ENCODE data around the gene ATG3. TPM values are rescaled to one million over a fixed set of nuclear protein-coding genes. Genes with fewer than 3 reads are reported as not detected.
A peak's percentile ranks its signal among the peaks of the same experiment; 100 is the strongest.

ATG3 gene
- total and polyA plus RNA-seq, 2 experiments from 2014 or later, result 68.1 to 93.9 TPM

DNA sequence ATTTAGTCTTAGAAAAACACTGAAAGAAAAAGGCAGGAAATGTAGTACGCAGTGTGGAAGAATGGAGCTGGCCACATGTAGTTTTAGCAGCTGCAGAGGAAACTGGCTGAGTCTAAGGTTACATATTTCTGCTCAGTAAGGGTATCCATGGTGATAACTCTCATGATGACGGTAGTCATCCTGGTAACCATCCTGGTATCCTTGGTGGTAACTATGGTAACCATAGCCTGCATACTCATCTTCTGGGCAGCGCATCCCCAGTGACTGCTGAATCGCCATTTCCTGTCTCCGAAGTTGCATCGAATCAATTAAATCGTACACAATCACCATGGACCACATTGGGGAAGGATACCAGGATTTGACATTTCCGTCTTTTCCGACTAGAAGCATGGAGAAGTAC, 43.5 kb upstream of the ATG3 start:
- Histone ChIP-seq H3K4me2 (no peak overlapping the region), H3K4me1 (ENCODE audit: insufficient read depth) (no peaks in the 10 kb centered on the region), H3K27ac (ENCODE audit: low read depth) (no peak overlapping the region), H3K36me3 (ENCODE audit: insufficient read depth) (no peaks in the 10 kb centered on the region), H2AFZ (no peak overlapping the region), H3K9me2 (ENCODE audit: insufficient read depth) (no peaks in the 10 kb centered on the region), H4K20me1 (replicated peaks; ENCODE audit: insufficient read depth) (no peaks in the 10 kb centered on the region), H3K79me2 (replicated peaks; ENCODE audit: insufficient read depth) (no peaks in the 10 kb centered on the region), H3K4me3 (no peak overlapping the region), H3F3A (replicated peaks; ENCODE audit: low read depth) (no peaks in the 10 kb centered on the region), H3K27me3 (ENCODE audit: insufficient read depth) (no peaks in the 10 kb centered on the region)
- TF ChIP-seq EZH2 (IDR thresholded peaks at IDR 0.05; ENCODE audit: low read depth, unreplicated experiment) (no peak), EZH2phosphoT487 (IDR thresholded peaks at IDR 0.05; ENCODE audit: unreplicated experiment) (no peak), ZNF114 (CRISPR knock-in tag; IDR thresholded peaks at IDR 0.05) (no peak), CREB1 (CRISPR knock-in tag; IDR thresholded peaks at IDR 0.05; ENCODE audit: low read depth) (no peak), NANOG (IDR thresholded peaks at IDR 0.05; ENCODE audit: borderline replicate concordance) (no peak), STAT1 (IDR thresholded peaks at IDR 0.05; ENCODE audit: unreplicated experiment) (no peak), POLR2AphosphoS5 (IDR thresholded peaks at IDR 0.05; ENCODE audit: low read depth) (no peak), ZNF331 (CRISPR knock-in tag; IDR thresholded peaks at IDR 0.05; ENCODE audit: low read depth) (no peak), JUNB (IDR thresholded peaks at IDR 0.05; ENCODE audit: unreplicated experiment) (no peak)
- TF ChIP-seq, protein P1, sequence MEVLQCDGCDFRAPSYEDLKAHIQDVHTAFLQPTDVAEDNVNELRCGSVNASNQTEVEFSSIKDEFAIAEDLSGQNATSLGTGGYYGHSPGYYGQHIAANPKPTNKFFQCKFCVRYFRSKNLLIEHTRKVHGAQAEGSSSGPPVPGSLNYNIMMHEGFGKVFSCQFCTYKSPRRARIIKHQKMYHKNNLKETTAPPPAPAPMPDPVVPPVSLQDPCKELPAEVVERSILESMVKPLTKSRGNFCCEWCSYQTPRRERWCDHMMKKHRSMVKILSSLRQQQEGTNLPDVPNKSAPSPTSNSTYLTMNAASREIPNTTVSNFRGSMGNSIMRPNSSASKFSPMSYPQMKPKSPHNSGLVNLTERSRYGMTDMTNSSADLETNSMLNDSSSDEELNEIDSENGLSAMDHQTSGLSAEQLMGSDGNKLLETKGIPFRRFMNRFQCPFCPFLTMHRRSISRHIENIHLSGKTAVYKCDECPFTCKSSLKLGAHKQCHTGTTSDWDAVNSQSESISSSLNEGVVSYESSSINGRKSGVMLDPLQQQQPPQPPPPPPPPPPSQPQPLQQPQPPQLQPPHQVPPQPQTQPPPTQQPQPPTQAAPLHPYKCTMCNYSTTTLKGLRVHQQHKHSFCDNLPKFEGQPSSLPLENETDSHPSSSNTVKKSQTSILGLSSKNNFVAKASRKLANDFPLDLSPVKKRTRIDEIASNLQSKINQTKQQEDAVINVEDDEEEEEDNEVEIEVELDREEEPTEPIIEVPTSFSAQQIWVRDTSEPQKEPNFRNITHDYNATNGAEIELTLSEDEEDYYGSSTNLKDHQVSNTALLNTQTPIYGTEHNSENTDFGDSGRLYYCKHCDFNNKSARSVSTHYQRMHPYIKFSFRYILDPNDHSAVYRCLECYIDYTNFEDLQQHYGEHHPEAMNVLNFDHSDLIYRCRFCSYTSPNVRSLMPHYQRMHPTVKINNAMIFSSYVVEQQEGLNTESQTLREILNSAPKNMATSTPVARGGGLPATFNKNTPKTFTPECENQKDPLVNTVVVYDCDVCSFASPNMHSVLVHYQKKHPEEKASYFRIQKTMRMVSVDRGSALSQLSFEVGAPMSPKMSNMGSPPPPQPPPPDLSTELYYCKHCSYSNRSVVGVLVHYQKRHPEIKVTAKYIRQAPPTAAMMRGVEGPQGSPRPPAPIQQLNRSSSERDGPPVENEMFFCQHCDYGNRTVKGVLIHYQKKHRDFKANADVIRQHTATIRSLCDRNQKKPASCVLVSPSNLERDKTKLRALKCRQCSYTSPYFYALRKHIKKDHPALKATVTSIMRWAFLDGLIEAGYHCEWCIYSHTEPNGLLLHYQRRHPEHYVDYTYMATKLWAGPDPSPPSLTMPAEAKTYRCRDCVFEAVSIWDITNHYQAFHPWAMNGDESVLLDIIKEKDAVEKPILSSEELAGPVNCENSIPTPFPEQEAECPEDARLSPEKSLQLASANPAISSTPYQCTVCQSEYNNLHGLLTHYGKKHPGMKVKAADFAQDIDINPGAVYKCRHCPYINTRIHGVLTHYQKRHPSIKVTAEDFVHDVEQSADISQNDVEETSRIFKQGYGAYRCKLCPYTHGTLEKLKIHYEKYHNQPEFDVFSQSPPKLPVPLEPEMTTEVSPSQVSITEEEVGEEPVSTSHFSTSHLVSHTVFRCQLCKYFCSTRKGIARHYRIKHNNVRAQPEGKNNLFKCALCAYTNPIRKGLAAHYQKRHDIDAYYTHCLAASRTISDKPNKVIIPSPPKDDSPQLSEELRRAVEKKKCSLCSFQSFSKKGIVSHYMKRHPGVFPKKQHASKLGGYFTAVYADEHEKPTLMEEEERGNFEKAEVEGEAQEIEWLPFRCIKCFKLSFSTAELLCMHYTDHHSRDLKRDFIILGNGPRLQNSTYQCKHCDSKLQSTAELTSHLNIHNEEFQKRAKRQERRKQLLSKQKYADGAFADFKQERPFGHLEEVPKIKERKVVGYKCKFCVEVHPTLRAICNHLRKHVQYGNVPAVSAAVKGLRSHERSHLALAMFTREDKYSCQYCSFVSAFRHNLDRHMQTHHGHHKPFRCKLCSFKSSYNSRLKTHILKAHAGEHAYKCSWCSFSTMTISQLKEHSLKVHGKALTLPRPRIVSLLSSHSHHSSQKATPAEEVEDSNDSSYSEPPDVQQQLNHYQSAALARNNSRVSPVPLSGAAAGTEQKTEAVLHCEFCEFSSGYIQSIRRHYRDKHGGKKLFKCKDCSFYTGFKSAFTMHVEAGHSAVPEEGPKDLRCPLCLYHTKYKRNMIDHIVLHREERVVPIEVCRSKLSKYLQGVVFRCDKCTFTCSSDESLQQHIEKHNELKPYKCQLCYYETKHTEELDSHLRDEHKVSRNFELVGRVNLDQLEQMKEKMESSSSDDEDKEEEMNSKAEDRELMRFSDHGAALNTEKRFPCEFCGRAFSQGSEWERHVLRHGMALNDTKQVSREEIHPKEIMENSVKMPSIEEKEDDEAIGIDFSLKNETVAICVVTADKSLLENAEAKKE (CRISPR knock-in tag; IDR thresholded peaks at IDR 0.05), result no peak
- TF ChIP-seq, protein P2, sequence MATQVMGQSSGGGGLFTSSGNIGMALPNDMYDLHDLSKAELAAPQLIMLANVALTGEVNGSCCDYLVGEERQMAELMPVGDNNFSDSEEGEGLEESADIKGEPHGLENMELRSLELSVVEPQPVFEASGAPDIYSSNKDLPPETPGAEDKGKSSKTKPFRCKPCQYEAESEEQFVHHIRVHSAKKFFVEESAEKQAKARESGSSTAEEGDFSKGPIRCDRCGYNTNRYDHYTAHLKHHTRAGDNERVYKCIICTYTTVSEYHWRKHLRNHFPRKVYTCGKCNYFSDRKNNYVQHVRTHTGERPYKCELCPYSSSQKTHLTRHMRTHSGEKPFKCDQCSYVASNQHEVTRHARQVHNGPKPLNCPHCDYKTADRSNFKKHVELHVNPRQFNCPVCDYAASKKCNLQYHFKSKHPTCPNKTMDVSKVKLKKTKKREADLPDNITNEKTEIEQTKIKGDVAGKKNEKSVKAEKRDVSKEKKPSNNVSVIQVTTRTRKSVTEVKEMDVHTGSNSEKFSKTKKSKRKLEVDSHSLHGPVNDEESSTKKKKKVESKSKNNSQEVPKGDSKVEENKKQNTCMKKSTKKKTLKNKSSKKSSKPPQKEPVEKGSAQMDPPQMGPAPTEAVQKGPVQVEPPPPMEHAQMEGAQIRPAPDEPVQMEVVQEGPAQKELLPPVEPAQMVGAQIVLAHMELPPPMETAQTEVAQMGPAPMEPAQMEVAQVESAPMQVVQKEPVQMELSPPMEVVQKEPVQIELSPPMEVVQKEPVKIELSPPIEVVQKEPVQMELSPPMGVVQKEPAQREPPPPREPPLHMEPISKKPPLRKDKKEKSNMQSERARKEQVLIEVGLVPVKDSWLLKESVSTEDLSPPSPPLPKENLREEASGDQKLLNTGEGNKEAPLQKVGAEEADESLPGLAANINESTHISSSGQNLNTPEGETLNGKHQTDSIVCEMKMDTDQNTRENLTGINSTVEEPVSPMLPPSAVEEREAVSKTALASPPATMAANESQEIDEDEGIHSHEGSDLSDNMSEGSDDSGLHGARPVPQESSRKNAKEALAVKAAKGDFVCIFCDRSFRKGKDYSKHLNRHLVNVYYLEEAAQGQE (IDR thresholded peaks at IDR 0.05; ENCODE audit: unreplicated experiment), result no peak
- TF ChIP-seq, protein P3, sequence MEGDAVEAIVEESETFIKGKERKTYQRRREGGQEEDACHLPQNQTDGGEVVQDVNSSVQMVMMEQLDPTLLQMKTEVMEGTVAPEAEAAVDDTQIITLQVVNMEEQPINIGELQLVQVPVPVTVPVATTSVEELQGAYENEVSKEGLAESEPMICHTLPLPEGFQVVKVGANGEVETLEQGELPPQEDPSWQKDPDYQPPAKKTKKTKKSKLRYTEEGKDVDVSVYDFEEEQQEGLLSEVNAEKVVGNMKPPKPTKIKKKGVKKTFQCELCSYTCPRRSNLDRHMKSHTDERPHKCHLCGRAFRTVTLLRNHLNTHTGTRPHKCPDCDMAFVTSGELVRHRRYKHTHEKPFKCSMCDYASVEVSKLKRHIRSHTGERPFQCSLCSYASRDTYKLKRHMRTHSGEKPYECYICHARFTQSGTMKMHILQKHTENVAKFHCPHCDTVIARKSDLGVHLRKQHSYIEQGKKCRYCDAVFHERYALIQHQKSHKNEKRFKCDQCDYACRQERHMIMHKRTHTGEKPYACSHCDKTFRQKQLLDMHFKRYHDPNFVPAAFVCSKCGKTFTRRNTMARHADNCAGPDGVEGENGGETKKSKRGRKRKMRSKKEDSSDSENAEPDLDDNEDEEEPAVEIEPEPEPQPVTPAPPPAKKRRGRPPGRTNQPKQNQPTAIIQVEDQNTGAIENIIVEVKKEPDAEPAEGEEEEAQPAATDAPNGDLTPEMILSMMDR (conservative IDR thresholded peaks at IDR 0.05; ENCODE audit: low read depth in 2 of 2), result no peak
- TF ChIP-seq, protein P4, sequence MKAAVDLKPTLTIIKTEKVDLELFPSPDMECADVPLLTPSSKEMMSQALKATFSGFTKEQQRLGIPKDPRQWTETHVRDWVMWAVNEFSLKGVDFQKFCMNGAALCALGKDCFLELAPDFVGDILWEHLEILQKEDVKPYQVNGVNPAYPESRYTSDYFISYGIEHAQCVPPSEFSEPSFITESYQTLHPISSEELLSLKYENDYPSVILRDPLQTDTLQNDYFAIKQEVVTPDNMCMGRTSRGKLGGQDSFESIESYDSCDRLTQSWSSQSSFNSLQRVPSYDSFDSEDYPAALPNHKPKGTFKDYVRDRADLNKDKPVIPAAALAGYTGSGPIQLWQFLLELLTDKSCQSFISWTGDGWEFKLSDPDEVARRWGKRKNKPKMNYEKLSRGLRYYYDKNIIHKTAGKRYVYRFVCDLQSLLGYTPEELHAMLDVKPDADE (IDR thresholded peaks at IDR 0.05), result no peak
- H3K36me3 Mint-ChIP-seq (ENCODE audit: low read depth), result no peaks in the 10 kb centered on the region
- H3K4me3 Mint-ChIP-seq, result no peak overlapping the region
- no peaks in the 10 kb centered on the region; the same call in 2 of the 3 replicates for H3K4me1 Mint-ChIP-seq
- H3K9me3 Mint-ChIP-seq, result no peaks in the 10 kb centered on the region
- H3K27ac Mint-ChIP-seq, result no peak overlapping the region
- ATAC-seq, result no peak
- H3K27me3 Mint-ChIP-seq (ENCODE audit: insufficient read depth, low read depth, poor library complexity), result peaks cover 5% of the 10 kb centered on the region
- peak; percentile 55 for DNase-seq (ENCODE audit: low spot score)

Measured in GM23338 (cell line).